Measurements from ENCODE around the gene IMPDH1.

The IMPDH1 gene

GRCh38 chr7:128387216-128388144, 22.3 kb downstream of the IMPDH1 start:
- DNase-seq (ENCODE audit: low read depth): peak; percentile 70

DNA sequence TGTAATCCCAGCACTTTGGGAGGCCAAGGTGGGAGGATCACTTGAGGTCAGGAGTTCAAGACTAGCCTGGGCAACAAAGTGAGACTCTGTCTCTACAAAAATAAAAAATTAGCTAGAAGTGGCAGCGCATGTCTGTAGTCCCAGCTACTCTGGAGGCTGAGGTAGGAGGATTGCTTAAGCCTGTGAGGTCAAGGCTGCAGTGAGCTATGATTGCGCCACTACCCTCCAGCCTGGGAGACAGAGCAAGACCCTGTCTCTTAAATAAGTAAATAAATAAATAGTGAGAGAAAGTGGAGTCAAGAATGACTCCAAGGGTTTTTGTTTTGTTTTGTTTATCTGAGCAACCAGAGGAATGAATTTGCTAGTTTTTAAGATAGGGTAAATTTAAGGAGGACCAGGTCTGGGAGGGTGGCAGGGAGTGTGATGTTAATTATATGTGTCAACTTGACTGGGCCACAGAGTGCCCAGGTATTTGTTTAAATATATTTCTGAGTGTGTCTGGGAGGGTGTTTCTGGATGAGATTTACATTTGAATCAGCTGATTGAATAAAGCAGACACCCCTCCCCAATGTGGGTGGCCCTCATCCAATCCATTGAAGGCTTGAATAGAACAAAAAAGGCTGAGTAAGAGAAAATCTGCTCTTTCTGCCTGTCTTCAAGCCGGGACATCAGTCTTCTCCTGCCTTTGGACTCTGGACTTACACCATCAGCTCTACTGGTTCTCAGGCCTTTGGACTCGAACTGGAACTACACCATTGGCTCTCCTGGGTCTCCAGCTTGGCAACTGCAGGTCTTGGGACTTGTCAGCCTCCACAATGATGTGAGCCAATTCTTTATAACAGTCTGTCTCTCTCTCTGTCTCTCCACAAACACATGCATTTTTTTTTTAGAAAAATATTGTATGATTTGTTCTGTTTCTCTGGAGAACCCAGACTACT, 23.5 kb downstream of the IMPDH1 start:
- DNase-seq (ENCODE audit: low read depth): no peak

GRCh38 chr7:128384726-128385125, 25.1 kb downstream of the IMPDH1 start:
- no peak for DNase-seq (ENCODE audit: low read depth)

GRCh38 chr7:128383776-128384175, 26.0 kb downstream of the IMPDH1 start:
- DNase-seq (ENCODE audit: low read depth): no peak

DNA sequence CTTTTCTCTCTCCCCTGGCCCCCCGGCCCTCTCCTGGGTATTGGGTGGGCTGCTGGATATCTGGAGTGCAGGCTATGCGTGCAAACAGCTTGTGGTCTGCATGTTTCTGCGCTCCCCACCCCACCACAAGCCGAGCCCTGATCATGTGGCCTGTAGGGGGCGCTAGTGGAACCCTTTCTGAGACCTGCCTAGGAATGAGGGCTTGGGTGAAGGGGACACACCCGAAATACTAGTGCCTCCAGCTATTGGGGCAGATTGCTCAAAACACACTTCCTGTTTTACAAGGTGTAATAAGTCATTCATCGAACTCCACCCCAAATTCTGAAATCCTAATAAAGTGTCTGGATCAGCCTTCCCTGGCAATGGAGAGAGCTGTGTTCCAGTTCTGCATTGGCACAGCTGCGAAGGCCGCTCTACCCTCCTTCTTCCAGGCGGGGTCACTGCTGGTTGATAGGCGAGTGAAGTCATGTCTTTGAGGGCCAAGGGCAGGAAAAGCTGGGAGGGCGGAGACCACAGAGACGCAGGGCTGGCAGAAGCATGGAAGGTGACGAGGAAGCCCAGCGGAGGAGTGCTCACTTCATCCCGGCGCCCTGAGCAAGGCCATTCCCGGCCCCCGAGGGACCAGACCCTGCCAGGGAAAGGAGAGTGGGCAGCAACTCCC, 28.5 kb downstream of the IMPDH1 start:
- DNase-seq (ENCODE audit: low read depth): no peak

GRCh38 chr7:128380483-128381106, 29.2 kb downstream of the IMPDH1 start:
- DNase-seq (ENCODE audit: low read depth): no peak

GRCh38 chr7:128379900-128380479, 29.8 kb downstream of the IMPDH1 start:
- no peak for DNase-seq (ENCODE audit: low read depth)

GRCh38 chr7:128378637-128379036, 31.1 kb downstream of the IMPDH1 start:
- DNase-seq (ENCODE audit: low read depth): no peak

- DNase-seq (ENCODE audit: low read depth): no peak
Measured at GRCh38 chr7:128376077-128376476, 33.7 kb downstream of the IMPDH1 start.

DNA sequence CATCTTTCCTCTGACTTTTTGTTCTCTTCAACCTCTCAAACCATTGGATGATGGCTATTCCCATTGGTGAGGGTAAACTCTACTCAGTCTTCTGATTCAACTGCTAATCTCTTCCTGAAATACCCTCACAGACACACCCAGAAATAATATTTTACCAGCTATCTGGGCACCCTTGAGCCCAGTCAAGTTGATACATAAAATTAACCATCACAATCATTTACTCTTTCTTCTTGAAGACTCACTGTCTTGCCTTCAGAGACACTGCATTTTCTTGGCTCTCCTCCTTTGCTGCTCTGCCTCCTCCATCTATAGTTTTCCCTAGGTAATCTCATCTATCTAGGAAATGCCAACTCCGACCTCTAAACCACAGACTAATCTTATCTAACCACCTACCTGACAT, 35.7 kb downstream of the IMPDH1 start:
- no peak for DNase-seq (ENCODE audit: low read depth)

- DNase-seq (ENCODE audit: low read depth): no peak
Measured at GRCh38 chr7:128373606-128374005, 36.2 kb downstream of the IMPDH1 start.

DNA sequence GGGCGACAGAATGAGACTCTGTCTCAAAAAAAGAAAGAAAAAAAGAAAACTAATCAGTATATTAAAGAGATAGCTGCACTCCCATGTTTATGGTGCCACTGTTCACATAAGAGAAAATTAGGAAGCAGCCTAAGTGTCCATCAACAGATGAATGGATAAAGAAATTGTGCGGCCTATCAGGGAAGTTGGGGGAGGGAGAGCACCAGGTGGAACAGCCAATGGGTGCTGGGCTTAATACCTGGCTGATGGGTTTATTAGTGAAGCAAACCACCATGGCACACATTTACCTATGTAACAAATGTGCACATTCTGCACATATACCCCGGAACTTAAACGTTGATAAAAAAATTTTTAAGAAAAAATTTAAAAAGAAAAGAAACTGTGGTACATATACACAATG, 39.3 kb downstream of the IMPDH1 start:
- no peak for DNase-seq (ENCODE audit: low read depth)

DNA sequence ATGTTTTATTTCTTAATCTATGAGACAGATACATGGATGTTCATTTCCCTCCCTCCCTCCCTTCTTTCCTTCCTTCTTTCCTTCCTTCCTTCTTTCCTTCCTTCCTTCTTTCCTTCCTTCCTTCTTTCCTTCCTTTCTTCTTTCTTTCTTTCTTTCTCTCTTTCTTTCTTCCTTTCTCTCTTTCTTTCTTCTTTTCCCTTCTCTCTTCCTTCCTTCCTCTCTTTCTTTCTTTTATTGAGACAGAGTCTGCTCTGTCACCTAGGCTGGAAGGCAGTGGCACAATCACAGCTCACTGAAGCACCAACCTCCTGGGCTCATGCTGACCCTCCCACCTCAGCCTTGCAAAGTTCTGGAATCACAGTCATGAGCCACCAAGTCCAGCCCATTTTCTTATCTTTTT, 42.8 kb downstream of the IMPDH1 start:
- DNase-seq (ENCODE audit: low read depth): no peak

DNA sequence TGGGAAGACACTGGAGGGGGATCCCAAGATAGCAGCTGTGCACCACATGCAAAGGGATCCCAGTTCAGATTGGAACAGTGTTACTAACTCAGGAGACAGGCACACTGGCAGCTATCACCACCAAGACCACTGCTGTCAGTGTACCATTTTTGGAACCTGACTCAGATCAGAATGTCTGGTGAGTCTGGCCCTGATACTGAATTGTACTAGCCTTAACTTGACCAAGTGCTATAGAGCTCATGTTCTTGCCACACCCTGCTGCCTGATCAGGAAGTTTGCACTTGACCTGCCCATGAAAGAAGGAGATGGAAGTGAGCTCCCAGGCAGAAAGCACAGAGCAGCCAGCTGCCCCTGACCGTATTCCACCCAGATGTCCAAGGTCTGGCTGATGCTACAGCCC, 43.5 kb downstream of the IMPDH1 start:
- no peak for DNase-seq (ENCODE audit: low read depth)

- DNase-seq (ENCODE audit: low read depth): no peak
Measured at GRCh38 chr7:128365432-128365831, 44.4 kb downstream of the IMPDH1 start.

DNA sequence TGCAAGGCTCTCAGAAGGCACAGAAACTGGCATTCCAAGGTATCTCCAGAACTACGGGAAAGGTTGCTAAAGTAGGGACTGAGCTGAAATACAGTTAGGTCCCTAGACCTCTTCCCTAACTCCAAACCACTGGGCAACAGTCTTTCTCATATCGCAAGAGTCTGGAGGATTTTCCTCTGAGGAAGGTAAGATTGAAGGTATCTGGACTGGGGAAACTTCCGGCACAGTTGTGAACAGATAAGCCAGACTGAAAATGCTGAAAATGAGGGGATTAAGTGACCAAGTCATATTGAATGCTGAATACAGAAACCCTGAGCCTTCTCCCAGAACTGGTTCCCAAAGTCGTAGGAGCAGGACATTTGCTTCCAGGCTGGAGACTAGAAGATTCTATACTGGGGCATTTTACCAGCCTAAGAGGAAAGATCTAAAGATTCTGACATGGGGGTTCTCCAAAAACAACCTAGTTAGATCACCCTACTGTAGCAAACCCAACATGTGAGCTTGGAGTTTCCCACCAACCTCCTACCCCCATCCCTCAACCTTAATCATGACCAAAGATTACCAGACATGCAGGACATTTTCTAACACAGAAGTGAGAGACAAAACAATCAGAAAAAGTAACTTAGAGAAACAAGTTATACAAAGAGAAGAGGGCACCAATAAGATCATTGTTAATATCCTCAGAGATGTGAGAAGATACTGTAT, 45.5 kb downstream of the IMPDH1 start:
- no peak for DNase-seq (ENCODE audit: low read depth)

DNA sequence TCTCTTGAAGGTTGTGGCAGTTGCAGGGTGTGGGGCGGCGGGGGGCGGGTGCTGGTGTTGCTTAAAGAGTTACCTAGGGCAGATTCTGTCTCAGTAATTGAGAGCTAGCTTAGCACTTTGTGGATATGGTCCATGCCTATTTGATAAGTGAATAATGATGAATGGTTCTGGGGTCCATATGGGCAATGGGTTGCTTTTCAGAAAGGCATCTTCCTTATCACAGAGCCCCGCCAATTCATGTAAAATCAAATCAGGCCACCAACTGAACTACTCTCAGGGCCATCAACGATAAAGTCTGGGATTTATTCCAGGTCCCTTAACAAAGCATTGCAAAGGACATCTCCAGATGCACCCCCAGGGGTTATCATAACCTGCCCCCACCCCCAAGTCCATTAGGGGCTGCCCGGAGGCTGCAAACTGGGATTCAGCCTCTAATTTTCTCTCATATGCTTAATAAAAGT, 46.5 kb downstream of the IMPDH1 start:
- DNase-seq (ENCODE audit: low read depth): no peak

DNA sequence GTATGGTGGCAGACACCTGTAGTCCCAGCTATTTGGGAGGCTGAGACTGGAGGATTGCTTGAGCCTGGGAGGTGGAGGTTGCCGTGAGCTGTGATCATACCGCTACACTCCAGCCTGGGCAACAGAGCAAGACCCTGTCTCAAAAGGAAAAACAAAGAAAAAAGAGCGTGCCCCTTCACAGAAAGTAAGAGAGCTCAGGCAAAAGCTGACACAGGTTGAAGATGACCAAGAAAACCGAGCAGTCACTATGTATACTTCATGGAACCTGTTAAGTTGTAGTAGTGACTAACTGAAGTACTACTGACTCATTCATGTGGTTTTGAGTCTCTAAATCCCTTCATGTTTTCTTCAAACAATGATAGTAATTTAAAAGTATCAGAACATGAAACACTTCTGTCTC, 47.1 kb downstream of the IMPDH1 start:
- peak; percentile 21 for DNase-seq (ENCODE audit: low read depth)

- no peak for DNase-seq (ENCODE audit: low read depth)
Measured at GRCh38 chr7:128361411-128362379, 48.1 kb downstream of the IMPDH1 start, which contains the start of gene PRRT4. PRRT4 (minus strand) TSS chr7:128361690.

DNA sequence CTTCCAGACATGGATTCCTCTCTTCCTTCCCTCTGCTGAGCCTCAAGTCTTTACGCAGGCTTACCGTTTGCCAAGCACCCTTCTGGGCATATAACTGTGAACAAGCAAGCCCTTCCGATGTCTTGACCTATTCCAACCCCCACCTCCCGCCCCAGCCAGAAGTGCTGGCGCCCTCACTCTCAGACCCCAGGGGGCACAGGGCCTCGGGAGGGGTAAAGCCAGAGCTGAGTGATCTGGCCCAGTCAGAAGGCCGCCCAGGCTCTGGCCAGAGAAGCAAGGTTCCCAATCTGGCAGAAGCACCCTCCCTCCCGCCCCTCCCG, 49.5 kb downstream of the IMPDH1 start:
- DNase-seq (ENCODE audit: low read depth): no peak
